Ishikawa (cell line): ENCODE data around the gene SLC40A1.

ENCODE experiments used
- CEBPB ChIP-seq: IDR thresholded peaks from 2 replicates; pipeline ENCODE4 v1.6.1; 2012
- CREB1 ChIP-seq: IDR thresholded peaks from 2 replicates; pipeline ENCODE4 v1.6.1; 2012; ENCODE audit warnings: low read depth
- RAD21 ChIP-seq: IDR thresholded peaks from 2 replicates; pipeline ENCODE4 v1.6.1; 2012; ENCODE audit warnings: low read depth
- REST ChIP-seq: IDR thresholded peaks from 2 replicates; pipeline ENCODE4 v1.6.1; 2012; ENCODE audit warnings: low read depth, mild to moderate bottlenecking
- TAF1 ChIP-seq: IDR thresholded peaks from 2 replicates; pipeline ENCODE4 v1.6.1; 2012; ENCODE audit warnings: low read depth, mild to moderate bottlenecking
- TF ChIP-seq, protein P1 (sequence below): IDR thresholded peaks from 2 replicates; pipeline ENCODE4 v1.6.1; 2012

- TF ChIP-seq, protein P1, sequence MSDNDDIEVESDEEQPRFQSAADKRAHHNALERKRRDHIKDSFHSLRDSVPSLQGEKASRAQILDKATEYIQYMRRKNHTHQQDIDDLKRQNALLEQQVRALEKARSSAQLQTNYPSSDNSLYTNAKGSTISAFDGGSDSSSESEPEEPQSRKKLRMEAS, result no peak
- TF ChIP-seq CEBPB (no peak), REST (no peak), TAF1 (no peak), RAD21 (no peak), CREB1 (no peak)
Measured at GRCh38 chr2:189625636-189626035, 45.0 kb upstream of the SLC40A1 start.
